ENCODE data around the gene SND1. TPM values are rescaled to one million over a fixed set of nuclear protein-coding genes. Genes with fewer than 3 reads are reported as not detected.

The SND1 gene
- total RNA-seq, 1 donor from 2014 or later, result 139 TPM

- no peak for DNase-seq (ENCODE audit: low read depth in 2 of 2)
Observed at GRCh38 chr7:128059143-128059988, 407.4 kb downstream of the SND1 start.

GRCh38 chr7:128060018-128060417 lies 408.0 kb downstream of the SND1 start:
- DNase-seq (ENCODE audit: low read depth in 2 of 2), result no peak

- DNase-seq (ENCODE audit: low read depth in 2 of 2), result no peak
Observed at GRCh38 chr7:128063088-128063487, 411.1 kb downstream of the SND1 start.

- DNase-seq (ENCODE audit: low read depth in 2 of 2), result no peak
Observed at GRCh38 chr7:128065872-128066271, 413.9 kb downstream of the SND1 start.

- no peak for DNase-seq (ENCODE audit: low read depth in 2 of 2)
Observed at GRCh38 chr7:128066395-128066794, 414.4 kb downstream of the SND1 start.

GRCh38 chr7:128066858-128067257 lies 414.9 kb downstream of the SND1 start:
- DNase-seq (ENCODE audit: low read depth in 2 of 2), result no peak

- DNase-seq (ENCODE audit: low read depth in 2 of 2), result no peak
Observed at GRCh38 chr7:128067983-128068382, 416.0 kb downstream of the SND1 start.

- no peak for DNase-seq (ENCODE audit: low read depth in 2 of 2)
Observed at GRCh38 chr7:128068785-128069184, 416.8 kb downstream of the SND1 start.

GRCh38 chr7:128069373-128070364 lies 417.7 kb downstream of the SND1 start:
- DNase-seq (ENCODE audit: low read depth in 2 of 2), result no peak

GRCh38 chr7:128071376-128071775 lies 419.4 kb downstream of the SND1 start:
- DNase-seq (ENCODE audit: low read depth in 2 of 2), result no peak

- DNase-seq (ENCODE audit: low read depth in 2 of 2), result no peak
Observed at GRCh38 chr7:128071801-128072200, 419.8 kb downstream of the SND1 start.

- no peak for DNase-seq (ENCODE audit: low read depth in 2 of 2)
Observed at GRCh38 chr7:128073671-128074310, 421.8 kb downstream of the SND1 start.

- DNase-seq (ENCODE audit: low read depth in 2 of 2), result no peak
Observed at GRCh38 chr7:128074336-128074735, 422.3 kb downstream of the SND1 start.

GRCh38 chr7:128074736-128075135 lies 422.7 kb downstream of the SND1 start:
- no peak for DNase-seq (ENCODE audit: low read depth in 2 of 2)

- DNase-seq (ENCODE audit: low read depth in 2 of 2), result peak in 1 of 2 donors; percentile 23
Observed at GRCh38 chr7:128075242-128076095, 423.5 kb downstream of the SND1 start.

GRCh38 chr7:128076196-128076795 lies 424.3 kb downstream of the SND1 start:
- no peak for DNase-seq (ENCODE audit: low read depth in 2 of 2)

GRCh38 chr7:128076796-128077271 lies 424.8 kb downstream of the SND1 start:
- DNase-seq (ENCODE audit: low read depth in 2 of 2), result no peak

GRCh38 chr7:128078309-128078708 lies 426.3 kb downstream of the SND1 start:
- DNase-seq (ENCODE audit: low read depth in 2 of 2), result no peak

GRCh38 chr7:128080169-128080568 lies 428.2 kb downstream of the SND1 start:
- no peak for DNase-seq (ENCODE audit: low read depth in 2 of 2)

- no peak for DNase-seq (ENCODE audit: low read depth in 2 of 2)
Observed at GRCh38 chr7:128081351-128081750, 429.4 kb downstream of the SND1 start.

Data from dermis microvascular lymphatic vessel endothelial cell (primary cell).